B cell (primary cell): ENCODE measurements around the gene ITPR1. TPM values are rescaled to one million over a fixed set of nuclear protein-coding genes. Genes with fewer than 3 reads are reported as not detected.

Experiments
- ATAC-seq: fragments of 200-7000 bp; cut with Tn5 transposase; one replicate; pipeline ENCODE4 v1.10.0; 2021; ENCODE audit warnings: low read depth, mild to moderate bottlenecking, moderate number of reproducible peaks, moderate library complexity
- CTCF ChIA-PET: fragments of 350-600 bp; sonication (Branson Sonifier 250); formaldehyde crosslinking; loops from one replicate; lab custom pipeline; 2021; ENCODE audit warnings: antibody characterized with exemption, inconsistent platforms; lab: Charles Lee
- POLR2A ChIA-PET: fragments of 350-600 bp; sonication (Branson Sonifier 250); formaldehyde crosslinking; loops from one replicate; lab custom pipeline; 2021; ENCODE audit warnings: antibody characterized with exemption; lab: Charles Lee
- DNase-seq: peaks from one replicate; pipeline ENCODE4 v3.0.0; 2013
- H2AFZ ChIP-seq: 2 replicates; pipeline ENCODE4 v1.6.1; 2012; ENCODE audit warnings: mild to moderate bottlenecking, low read depth, low read length; ENCODE audit not compliant: insufficient read depth, poor library complexity, severe bottlenecking
- H3K27ac ChIP-seq, 2 donors: 1 replicate in 1 of 2; 2 replicates in 1 of 2; pipeline ENCODE4 v1.5.1; 2012 to 2013; ENCODE audit warnings: low read length in 2 of 2, mild to moderate bottlenecking in 2 of 2, moderate library complexity in 1 of 2
- H3K27me3 ChIP-seq, 4 experiments: fragments of 200-600 bp in 1 of 4; sonication (generic) in 1 of 4; replicated peaks in 1 of 4; 1 replicate in 2 of 4; 2 replicates in 2 of 4; pipeline versions ENCODE4 v1.6.1 to v1.7.0; 2013 to 2016; ENCODE audit warnings: low read length in 3 of 4, mild to moderate bottlenecking in 2 of 4, mixed read lengths in 1 of 4, moderate library complexity in 1 of 4; ENCODE audit not compliant: insufficient read depth in 4 of 4, control insufficient read depth in 3 of 4; ENCODE audit errors: control extremely low read depth in 1 of 4
- H3K36me3 ChIP-seq, 2 experiments: replicated peaks in 1 of 2; 1 replicate in 1 of 2; 2 replicates in 1 of 2; pipeline versions ENCODE4 v1.6.1 to v1.7.1; 2013; ENCODE audit warnings: low read length in 1 of 2; ENCODE audit not compliant: insufficient read depth in 2 of 2, control insufficient read depth in 1 of 2; ENCODE audit errors: control extremely low read depth in 1 of 2, extremely low read depth in 1 of 2
- H3K4me1 ChIP-seq, 2 donors: fragments of 200-600 bp in 1 of 2; sonication (generic) in 1 of 2; 1 replicate in 1 of 2; 2 replicates in 1 of 2; pipeline versions ENCODE4 v1.5.1 to v1.6.1; 2013 to 2017; ENCODE audit warnings: low read length in 2 of 2; ENCODE audit not compliant: control insufficient read depth in 2 of 2, insufficient read depth in 2 of 2
- H3K4me2 ChIP-seq: replicated peaks from 2 replicates; pipeline ENCODE3; 2012; ENCODE audit warnings: mild to moderate bottlenecking, low read depth, low read length; ENCODE audit not compliant: poor library complexity, severe bottlenecking
- H3K4me3 ChIP-seq, 5 experiments: fragments of 200-600 bp in 1 of 5; sonication (generic) in 1 of 5; 1 replicate in 3 of 5; 2 replicates in 2 of 5; pipeline versions ENCODE4 v1.5.1 to v1.7.0; 2011 to 2016; ENCODE audit warnings: low read length in 4 of 5, mild to moderate bottlenecking in 4 of 5, low read depth in 2 of 5, control low read depth in 1 of 5, moderate library complexity in 1 of 5; ENCODE audit not compliant: insufficient read depth in 1 of 5; ENCODE audit errors: control extremely low read depth in 1 of 5, extremely low read depth in 1 of 5
- H3K79me2 ChIP-seq: fragments of 200-600 bp; sonication (generic); one replicate; pipeline ENCODE4 v1.6.0; 2016; ENCODE audit warnings: low read length; ENCODE audit not compliant: control insufficient read depth, insufficient read depth
- H3K9ac ChIP-seq: fragments of 200-600 bp; sonication (generic); 2 replicates; pipeline ENCODE4 v1.6.1; 2017; ENCODE audit warnings: mild to moderate bottlenecking, low read length, moderate library complexity
- H3K9me3 ChIP-seq, 3 donors: one replicate each; pipeline versions ENCODE4 v1.6.1 to v1.7.1; 2013; ENCODE audit warnings: low read length in 2 of 3; ENCODE audit not compliant: control insufficient read depth in 2 of 3, insufficient read depth in 1 of 3; ENCODE audit errors: control extremely low read depth in 1 of 3
- H4K20me1 ChIP-seq: 2 replicates; pipeline ENCODE4 v1.6.0; 2012; ENCODE audit warnings: mild to moderate bottlenecking, low read length; ENCODE audit not compliant: insufficient read depth, control insufficient read depth, poor library complexity, severe bottlenecking
- H3K27ac Mint-ChIP-seq: one replicate; pipeline ENCODE4 v1.8.0; 2021; ENCODE audit warnings: mixed read lengths
- H3K27me3 Mint-ChIP-seq: one replicate; pipeline ENCODE4 v1.8.0; 2021; ENCODE audit warnings: mixed read lengths
- H3K4me1 Mint-ChIP-seq: one replicate; pipeline ENCODE4 v1.8.0; 2021; ENCODE audit warnings: mixed read lengths
- H3K4me3 Mint-ChIP-seq: one replicate; pipeline ENCODE4 v1.8.0; 2021; ENCODE audit warnings: mixed read lengths
- H3K9me3 Mint-ChIP-seq: one replicate; pipeline ENCODE4 v1.8.0; 2022; ENCODE audit warnings: mixed read lengths; ENCODE audit not compliant: insufficient read depth
- EZH2 ChIP-seq: IDR thresholded peaks from 2 replicates; pipeline ENCODE4 v1.6.1; 2012; ENCODE audit warnings: borderline replicate concordance, low read depth, mild to moderate bottlenecking, moderate library complexity, low read length; ENCODE audit not compliant: insufficient read depth, poor library complexity, severe bottlenecking
- WGBS: methylation state at CpG from one replicate; pipeline ENCODE4 v1.1.5; 2013; ENCODE audit warnings: missing lambda C conversion rate; ENCODE audit not compliant: insufficient coverage; 5-methylcytosine and 5-hydroxymethylcytosine counted together
- intact Hi-C: fragments of 100-400 bp; cut with micrococcal nuclease; formaldehyde crosslinking; loops from one replicate; pipeline ENCODE4 v1.10.0; 2022
- polyA plus RNA-seq: library from polyadenylated mRNA; depleted of rRNA; stranded (reverse); fragments of >200 nt; gene quantifications from 2 replicates; pipeline ENCODE4 v1.2.3, GENCODE V29; 2012
- total RNA-seq, 2 donors: library from RNA; stranded (reverse); fragments of 120-200 nt in 1 of 2; gene quantifications; 1 replicate in 1 of 2; 2 replicates in 1 of 2; pipeline versions ENCODE4 v1.2.3 to v1.2.4, GENCODE V29; 2013 to 2022
- TF ChIP-seq, protein P1 (sequence below): fragments of 200-600 bp; IDR thresholded peaks from one replicate; pipeline ENCODE4 v1.8.0; 2022; ENCODE audit warnings: antibody characterized with exemption, mild to moderate bottlenecking

ITPR1 gene
- total and polyA plus RNA-seq, 2 donors (not counting 1 experiment from before 2014, with no cell fraction given), result 64.0 to 332 TPM

DNA sequence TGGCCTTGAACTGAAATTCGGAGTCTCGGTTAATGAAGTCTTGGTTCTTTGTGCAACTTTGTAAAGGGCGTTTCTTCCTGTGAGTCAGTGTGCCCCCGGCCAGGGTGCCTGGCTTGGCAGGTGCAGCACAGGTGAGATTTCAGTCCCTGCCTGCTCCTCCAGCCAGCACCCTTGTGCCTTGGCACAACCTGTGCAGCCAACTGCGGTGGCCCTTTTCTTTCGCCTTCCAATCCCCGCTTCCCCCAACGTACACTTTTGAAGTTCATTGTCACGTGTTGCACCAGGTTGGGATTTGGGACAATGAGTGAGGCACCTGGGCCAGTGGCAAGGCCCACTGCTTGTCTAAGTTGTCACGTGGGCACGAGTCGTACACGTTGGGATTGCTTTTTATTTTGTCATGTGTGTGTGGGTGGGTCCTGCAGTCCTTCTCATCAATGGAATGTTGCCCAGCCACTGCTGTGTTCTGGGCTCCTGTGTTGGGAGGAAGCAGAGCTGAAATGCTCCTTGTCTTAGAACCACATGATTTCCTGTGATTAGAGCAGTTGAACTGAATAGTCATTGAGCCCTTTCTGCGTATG is 243.2 kb downstream of the ITPR1 start:
- Histone ChIP-seq H3K4me2 (no peak overlapping the region), H3K27ac (no peak overlapping the region), H3K4me3 (no peak overlapping the region), H3K27me3 (no peaks in the 10 kb centered on the region), H2AFZ (no peak overlapping the region), H3K36me3 (peaks cover 3 to 80% of the 10 kb centered on the region in 2 experiments), H3K4me1 (peaks cover 5 to 8% of the 10 kb centered on the region in 2 donors), H3K79me2 (peaks cover 54% of the 10 kb centered on the region), H3K9ac (no peak overlapping the region), H4K20me1 (peaks cover 74% of the 10 kb centered on the region), H3K9me3 (no peaks in the 10 kb centered on the region)
- H3K9me3 Mint-ChIP-seq, result no peaks in the 10 kb centered on the region
- ATAC-seq, result no peak
- 81% methylated on average over 14 of the region's 14 CpGs for WGBS
- ChIA-PET POLR2A (no interaction called here), CTCF (no interaction called here)
- TF ChIP-seq, protein P1, sequence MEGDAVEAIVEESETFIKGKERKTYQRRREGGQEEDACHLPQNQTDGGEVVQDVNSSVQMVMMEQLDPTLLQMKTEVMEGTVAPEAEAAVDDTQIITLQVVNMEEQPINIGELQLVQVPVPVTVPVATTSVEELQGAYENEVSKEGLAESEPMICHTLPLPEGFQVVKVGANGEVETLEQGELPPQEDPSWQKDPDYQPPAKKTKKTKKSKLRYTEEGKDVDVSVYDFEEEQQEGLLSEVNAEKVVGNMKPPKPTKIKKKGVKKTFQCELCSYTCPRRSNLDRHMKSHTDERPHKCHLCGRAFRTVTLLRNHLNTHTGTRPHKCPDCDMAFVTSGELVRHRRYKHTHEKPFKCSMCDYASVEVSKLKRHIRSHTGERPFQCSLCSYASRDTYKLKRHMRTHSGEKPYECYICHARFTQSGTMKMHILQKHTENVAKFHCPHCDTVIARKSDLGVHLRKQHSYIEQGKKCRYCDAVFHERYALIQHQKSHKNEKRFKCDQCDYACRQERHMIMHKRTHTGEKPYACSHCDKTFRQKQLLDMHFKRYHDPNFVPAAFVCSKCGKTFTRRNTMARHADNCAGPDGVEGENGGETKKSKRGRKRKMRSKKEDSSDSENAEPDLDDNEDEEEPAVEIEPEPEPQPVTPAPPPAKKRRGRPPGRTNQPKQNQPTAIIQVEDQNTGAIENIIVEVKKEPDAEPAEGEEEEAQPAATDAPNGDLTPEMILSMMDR, result no peak
- TF ChIP-seq EZH2, result no peak
- no peak overlapping the region for H3K27ac Mint-ChIP-seq
- intact Hi-C loops, result no loop called here
- H3K4me3 Mint-ChIP-seq, result no peak overlapping the region
- DNase-seq, result no peak
- no peaks in the 10 kb centered on the region for H3K27me3 Mint-ChIP-seq
- H3K4me1 Mint-ChIP-seq, result peaks cover 17% of the 10 kb centered on the region

GRCh38 chr3:4738737-4739274 is 245.7 kb downstream of the ITPR1 start:
- TF ChIP-seq, protein P1, result no peak
- no peak overlapping the region for H2AFZ ChIP-seq
- peaks cover 78% of the 10 kb centered on the region for H4K20me1 ChIP-seq
- Mint-ChIP-seq H3K27me3 (no peaks in the 10 kb centered on the region), H3K4me1 (peaks cover 17% of the 10 kb centered on the region), H3K9me3 (no peaks in the 10 kb centered on the region), H3K27ac (peak overlapping the region; percentile 72), H3K4me3 (no peak overlapping the region)
- no peak for ATAC-seq
- 93% methylated on average over 8 of the region's 9 CpGs for WGBS
- intact Hi-C loops, result no loop called here
- H3K4me1 ChIP-seq, result peaks cover 5 to 8% of the 10 kb centered on the region in 2 donors
- no peaks in the 10 kb centered on the region for H3K9me3 ChIP-seq
- DNase-seq, result no peak
- no peak overlapping the region for H3K9ac ChIP-seq
- no peak overlapping the region for H3K4me2 ChIP-seq
- peaks cover 3 to 81% of the 10 kb centered on the region in 2 experiments for H3K36me3 ChIP-seq
- no peak overlapping the region for H3K4me3 ChIP-seq
- ChIA-PET POLR2A (no interaction called here), CTCF (interaction anchor here (1.8 kb wide), 1 partner anchor 27 kb away, joined by 6 read pairs; no protein-coding TSS in a partner anchor)
- no peak overlapping the region for H3K27ac ChIP-seq
- H3K79me2 ChIP-seq, result peaks cover 44% of the 10 kb centered on the region
- no peaks in the 10 kb centered on the region for H3K27me3 ChIP-seq
